Measurements from ENCODE around the gene CLSTN3. TPM values are rescaled to one million over a fixed set of nuclear protein-coding genes. Genes with fewer than 3 reads are reported as not detected.
A peak's percentile ranks its signal among the peaks of the same experiment; 100 is the strongest.

Gene CLSTN3
- total and polyA plus RNA-seq, 2 of the 13 experiments (the other 11 are each of a cell fraction or from before 2014, with no cell fraction given), result 26.2 to 94.1 TPM

GRCh38 chr12:7129872-7130691 is at the start of gene CLSTN3 (continued):
- TF ChIP-seq ZBTB39 (CRISPR knock-in tag; IDR thresholded peaks at IDR 0.05), result no peak
- TF ChIP-seq SIX1 (CRISPR knock-in tag; IDR thresholded peaks at IDR 0.05; ENCODE audit: borderline replicate concordance), result no peak
- no peak for TF ChIP-seq NFE2 (CRISPR knock-in tag; IDR thresholded peaks at IDR 0.05)
- TF ChIP-seq ZNF687 (CRISPR knock-in tag; IDR thresholded peaks at IDR 0.05), result peak; percentile 18
- no peak for TF ChIP-seq ZNF501 (CRISPR knock-in tag; IDR thresholded peaks at IDR 0.05)
- TF ChIP-seq ZNF251 (CRISPR knock-in tag; IDR thresholded peaks at IDR 0.05), result no peak
- no peak for TF ChIP-seq ZNF672 (CRISPR knock-in tag; IDR thresholded peaks at IDR 0.05)
- TF ChIP-seq PREB (CRISPR knock-in tag; IDR thresholded peaks at IDR 0.05), result no peak
- TF ChIP-seq ZNF572 (CRISPR knock-in tag; IDR thresholded peaks at IDR 0.05), result no peak
- TF ChIP-seq KMT2A (CRISPR knock-in tag; IDR thresholded peaks at IDR 0.05), result no peak
- TF ChIP-seq TRIM24 (CRISPR knock-in tag; IDR thresholded peaks at IDR 0.05), result no peak
- TF ChIP-seq SP1 (IDR thresholded peaks at IDR 0.05), result no peak
- no peak for TF ChIP-seq SP1 (CRISPR knock-in tag; IDR thresholded peaks at IDR 0.05)
- TF ChIP-seq CCAR2 (optimal IDR thresholded peaks at IDR 0.05; ENCODE audit: low read depth, low read length), result no peak
- no peak for TF ChIP-seq PTBP1 (IDR thresholded peaks at IDR 0.05; ENCODE audit: low read depth, low read length, poor library complexity, severe bottlenecking)
- TF ChIP-seq ZNF264 (CRISPR knock-in tag; IDR thresholded peaks at IDR 0.05), result no peak
- TF ChIP-seq ZNF44 (CRISPR knock-in tag; IDR thresholded peaks at IDR 0.05), result no peak
- no peak for TF ChIP-seq SRF (IDR thresholded peaks at IDR 0.05; ENCODE audit: low read depth, low read length)
- TF ChIP-seq ZNF674 (CRISPR knock-in tag; IDR thresholded peaks at IDR 0.05; ENCODE audit: low read depth), result no peak
- no peak for TF ChIP-seq PAX8 (CRISPR knock-in tag; IDR thresholded peaks at IDR 0.05; ENCODE audit: borderline replicate concordance)
- no peak for TF ChIP-seq HNF4G (IDR thresholded peaks at IDR 0.05; ENCODE audit: borderline replicate concordance, low read depth, low read length)
- no peak for TF ChIP-seq HNF4G (CRISPR knock-in tag; IDR thresholded peaks at IDR 0.05; ENCODE audit: borderline replicate concordance, low read depth)
- TF ChIP-seq ESRRA (CRISPR knock-in tag; IDR thresholded peaks at IDR 0.05; ENCODE audit: low read depth), result no peak
- TF ChIP-seq NR3C1 (CRISPR knock-in tag; IDR thresholded peaks at IDR 0.05), result no peak
- no peak for TF ChIP-seq SRSF9 (IDR thresholded peaks at IDR 0.05; ENCODE audit: borderline replicate concordance, insufficient read depth, low read depth, low read length, poor library complexity, severe bottlenecking)

All from HepG2 (cell line).